ENCODE results near the gene ZBTB39.
"Not testable (repeated sequence)": the region's sequence is repeated elsewhere in the genome, so short reads cannot be mapped to it uniquely, and the experiment has no call there.

ZBTB39 gene

GRCh38 chr12:56999456-56999855 lies 6.9 kb downstream of the ZBTB39 start:
- no peak for DNase-seq

GRCh38 chr12:56998981-56999380 lies 7.4 kb downstream of the ZBTB39 start:
- peak; percentile 76 for DNase-seq

- no peak for DNase-seq
These were observed 8.0 kb downstream of the ZBTB39 start for GRCh38 chr12:56998316-56998715.

GRCh38 chr12:56996793-56997545 lies 9.4 kb downstream of the ZBTB39 start:
- DNase-seq = no peak

GRCh38 chr12:56995930-56996496 lies 10.3 kb downstream of the ZBTB39 start:
- no peak for DNase-seq

GRCh38 chr12:56995201-56995929 lies 11.0 kb downstream of the ZBTB39 start:
- no peak for DNase-seq

GRCh38 chr12:56994231-56994746 lies 12.1 kb downstream of the ZBTB39 start:
- DNase-seq = no peak

- DNase-seq = no peak
These were observed 13.0 kb downstream of the ZBTB39 start for GRCh38 chr12:56993346-56993745.

- no peak for DNase-seq
These were observed 14.8 kb downstream of the ZBTB39 start for GRCh38 chr12:56991319-56992246.

GRCh38 chr12:56990648-56991318 lies 15.6 kb downstream of the ZBTB39 start:
- DNase-seq = no peak

GRCh38 chr12:56989861-56990610 lies 16.3 kb downstream of the ZBTB39 start:
- no peak for DNase-seq

GRCh38 chr12:56988207-56988739 lies 18.1 kb downstream of the ZBTB39 start:
- no peak for DNase-seq

GRCh38 chr12:56987551-56988053 lies 18.7 kb downstream of the ZBTB39 start:
- peak; percentile 83 for DNase-seq

GRCh38 chr12:56987011-56987410 lies 19.3 kb downstream of the ZBTB39 start:
- no peak for DNase-seq

GRCh38 chr12:56985714-56986113 lies 20.6 kb downstream of the ZBTB39 start:
- DNase-seq = not testable (repeated sequence)

GRCh38 chr12:56983386-56983785 lies 23.0 kb downstream of the ZBTB39 start:
- no peak for DNase-seq

GRCh38 chr12:56982578-56983236 lies 23.6 kb downstream of the ZBTB39 start:
- DNase-seq = not testable (repeated sequence)

GRCh38 chr12:56980941-56981530 lies 25.3 kb downstream of the ZBTB39 start:
- DNase-seq = no peak

- DNase-seq = no peak
These were observed 26.1 kb downstream of the ZBTB39 start for GRCh38 chr12:56980268-56980667.

GRCh38 chr12:56979628-56980027 lies 26.7 kb downstream of the ZBTB39 start:
- DNase-seq = no peak

Data from stimulated activated CD4-positive, alpha-beta T cell treated with anti-CD3 and anti-CD28 coated beads, Interleukin-15, amount 100 ng/mL, for 24 hours (primary cell).